PC-9 (cell line): Measurements from ENCODE around the gene IL17RE.

Source experiments
- EZH2 ChIP-seq: fragments of 200-600 bp; sonication (generic); IDR thresholded peaks from 2 replicates; pipeline ENCODE4 v1.8.0; 2017; ENCODE audit warnings: antibody characterized with exemption, low read depth
- TF ChIP-seq, protein P1 (sequence below): fragments of 200-600 bp; sonication (generic); conservative IDR thresholded peaks from 2 replicates; pipeline ENCODE4 v1.6.1; 2017; ENCODE audit warnings: mixed run types, antibody characterized with exemption, mild to moderate bottlenecking, moderate library complexity

GRCh38 chr3:9911863-9912262 lies 9.2 kb downstream of the IL17RE start:
- TF ChIP-seq EZH2: no peak
- TF ChIP-seq, protein P1, sequence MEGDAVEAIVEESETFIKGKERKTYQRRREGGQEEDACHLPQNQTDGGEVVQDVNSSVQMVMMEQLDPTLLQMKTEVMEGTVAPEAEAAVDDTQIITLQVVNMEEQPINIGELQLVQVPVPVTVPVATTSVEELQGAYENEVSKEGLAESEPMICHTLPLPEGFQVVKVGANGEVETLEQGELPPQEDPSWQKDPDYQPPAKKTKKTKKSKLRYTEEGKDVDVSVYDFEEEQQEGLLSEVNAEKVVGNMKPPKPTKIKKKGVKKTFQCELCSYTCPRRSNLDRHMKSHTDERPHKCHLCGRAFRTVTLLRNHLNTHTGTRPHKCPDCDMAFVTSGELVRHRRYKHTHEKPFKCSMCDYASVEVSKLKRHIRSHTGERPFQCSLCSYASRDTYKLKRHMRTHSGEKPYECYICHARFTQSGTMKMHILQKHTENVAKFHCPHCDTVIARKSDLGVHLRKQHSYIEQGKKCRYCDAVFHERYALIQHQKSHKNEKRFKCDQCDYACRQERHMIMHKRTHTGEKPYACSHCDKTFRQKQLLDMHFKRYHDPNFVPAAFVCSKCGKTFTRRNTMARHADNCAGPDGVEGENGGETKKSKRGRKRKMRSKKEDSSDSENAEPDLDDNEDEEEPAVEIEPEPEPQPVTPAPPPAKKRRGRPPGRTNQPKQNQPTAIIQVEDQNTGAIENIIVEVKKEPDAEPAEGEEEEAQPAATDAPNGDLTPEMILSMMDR: no peak
